Measurements from ENCODE around the gene FANCD2. TPM values are rescaled to one million over a fixed set of nuclear protein-coding genes. Genes with fewer than 3 reads are reported as not detected.
"Not testable (repeated sequence)": the region's sequence is repeated elsewhere in the genome, so short reads cannot be mapped to it uniquely, and the experiment has no call there.

The FANCD2 gene
- total RNA-seq, 1 donor from 2014 or later: 67.9 TPM

GRCh38 chr3:10006048-10006761, 20.0 kb upstream of the FANCD2 start:
- Mint-ChIP-seq H3K4me3 (peak overlapping the region; percentile 73), H3K9me3 (no peaks in the 10 kb centered on the region), H3K36me3 (ENCODE audit: low read depth) (peaks cover 6% of the 10 kb centered on the region), H3K27ac (ENCODE audit: unreplicated experiment) (no peak overlapping the region), H3K27me3 (ENCODE audit: low read depth) (no peaks in the 10 kb centered on the region), H3K4me1 (peaks cover 13% of the 10 kb centered on the region)
- TF ChIP-seq CTCF (conservative IDR thresholded peaks at IDR 0.05): no peak
- no peak for DNase-seq (ENCODE audit: low read depth, low spot score)

- H3K4me1 Mint-ChIP-seq: peaks cover 13% of the 10 kb centered on the region
- TF ChIP-seq CTCF (conservative IDR thresholded peaks at IDR 0.05): no peak
- DNase-seq (ENCODE audit: low read depth, low spot score): no peak
- no peak overlapping the region for H3K27ac Mint-ChIP-seq (ENCODE audit: unreplicated experiment)
- peaks cover 6% of the 10 kb centered on the region for H3K36me3 Mint-ChIP-seq (ENCODE audit: low read depth)
- H3K27me3 Mint-ChIP-seq (ENCODE audit: low read depth): no peaks in the 10 kb centered on the region
- H3K9me3 Mint-ChIP-seq: no peaks in the 10 kb centered on the region
- peak overlapping the region; percentile 73 for H3K4me3 Mint-ChIP-seq
Observed at GRCh38 chr3:10006762-10007090, 19.5 kb upstream of the FANCD2 start.

- H3K4me1 Mint-ChIP-seq: peaks cover 13% of the 10 kb centered on the region
- peaks cover 6% of the 10 kb centered on the region for H3K36me3 Mint-ChIP-seq (ENCODE audit: low read depth)
- DNase-seq (ENCODE audit: low read depth, low spot score): no peak
- TF ChIP-seq CTCF (conservative IDR thresholded peaks at IDR 0.05): no peak
- H3K4me3 Mint-ChIP-seq: no peak overlapping the region
- no peaks in the 10 kb centered on the region for H3K27me3 Mint-ChIP-seq (ENCODE audit: low read depth)
- no peak overlapping the region for H3K27ac Mint-ChIP-seq (ENCODE audit: unreplicated experiment)
- no peaks in the 10 kb centered on the region for H3K9me3 Mint-ChIP-seq
Observed at GRCh38 chr3:10007126-10007782, 19.0 kb upstream of the FANCD2 start.

- DNase-seq (ENCODE audit: low read depth, low spot score); H3K36me3 Mint-ChIP-seq (ENCODE audit: low read depth); H3K27ac Mint-ChIP-seq (ENCODE audit: unreplicated experiment); H3K9me3 Mint-ChIP-seq; H3K27me3 Mint-ChIP-seq (ENCODE audit: low read depth): not testable (repeated sequence)
- peak overlapping the region; percentile 31 for H3K4me3 Mint-ChIP-seq
- H3K4me1 Mint-ChIP-seq: peaks cover 13% of the 10 kb centered on the region
Observed at GRCh38 chr3:10008216-10008587, 18.0 kb upstream of the FANCD2 start.

GRCh38 chr3:10008588-10009344, 17.5 kb upstream of the FANCD2 start:
- H3K4me1 Mint-ChIP-seq: peaks cover 13% of the 10 kb centered on the region
- peaks cover 2% of the 10 kb centered on the region for H3K36me3 Mint-ChIP-seq (ENCODE audit: low read depth)
- no peaks in the 10 kb centered on the region for H3K27me3 Mint-ChIP-seq (ENCODE audit: low read depth)
- TF ChIP-seq CTCF (conservative IDR thresholded peaks at IDR 0.05): no peak
- DNase-seq (ENCODE audit: low read depth, low spot score): peak; percentile 69
- H3K9me3 Mint-ChIP-seq: no peaks in the 10 kb centered on the region
- peak overlapping the region; percentile 27 for H3K27ac Mint-ChIP-seq (ENCODE audit: unreplicated experiment)
- peak overlapping the region; percentile 86 for H3K4me3 Mint-ChIP-seq

Data from neural crest cell (in vitro differentiated cells).